NT2/D1 (cell line): ENCODE data around the gene SLC24A3.

Source experiments
- SUZ12 ChIP-seq: IDR thresholded peaks from 2 replicates; pipeline ENCODE4 v1.6.1; 2011; ENCODE audit not compliant: insufficient read length, insufficient read depth; ENCODE audit errors: extremely low read depth
- YY1 ChIP-seq: IDR thresholded peaks from 2 replicates; pipeline ENCODE4 v1.6.1; 2011; ENCODE audit not compliant: insufficient read length, insufficient read depth
- ZNF274 ChIP-seq: IDR thresholded peaks from 2 replicates; pipeline ENCODE4 v1.6.1; 2011; ENCODE audit warnings: mild to moderate bottlenecking, low read depth, low read length

DNA sequence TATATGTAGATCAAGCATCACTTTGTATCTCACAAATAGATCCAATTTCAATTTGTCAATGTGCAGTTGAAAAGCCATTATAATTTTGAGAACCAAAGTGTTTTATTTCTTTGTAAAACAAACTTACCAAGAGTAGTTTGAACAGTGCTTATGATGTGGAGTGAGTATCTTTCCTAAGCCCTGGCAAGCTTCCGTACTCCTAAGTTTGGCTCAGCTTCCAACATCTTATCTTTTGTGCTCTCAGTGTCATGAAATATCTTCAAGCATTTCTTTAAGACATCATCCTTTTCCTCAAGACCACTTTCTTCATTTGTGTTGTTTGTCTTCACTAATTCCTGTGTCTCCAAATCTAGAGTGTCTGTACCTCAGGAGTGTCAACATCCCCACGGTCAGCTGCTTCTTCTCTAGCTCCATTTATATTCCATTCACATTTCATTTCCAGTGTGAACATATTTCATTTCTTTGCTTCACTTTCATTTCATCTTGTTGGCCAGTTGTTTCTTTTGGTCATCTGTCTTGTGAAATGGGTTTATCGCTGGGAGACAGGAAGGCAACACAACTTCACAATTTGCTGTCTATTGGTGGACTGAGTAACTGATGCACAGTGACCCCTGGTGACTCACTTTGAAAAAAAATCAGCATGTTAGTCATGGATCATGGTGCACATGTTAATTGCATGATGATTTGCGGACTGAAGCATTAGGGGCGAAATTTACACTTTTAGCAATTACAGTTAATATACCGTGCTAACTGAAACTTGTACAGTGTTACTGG lies 36.9 kb downstream of the SLC24A3 start:
- TF ChIP-seq ZNF274, result no peak
- no peak for TF ChIP-seq YY1
- no peak for TF ChIP-seq SUZ12
